DND-41 (cell line): ENCODE results near the gene PERM1.

Experiments used
- EZH2 ChIP-seq: IDR thresholded peaks from 3 replicates; pipeline ENCODE4 v1.6.1; 2012; ENCODE audit warnings: borderline replicate concordance, low read depth, mild to moderate bottlenecking, moderate library complexity, low read length, inconsistent platforms; ENCODE audit not compliant: severe bottlenecking
- TF ChIP-seq, protein P1 (sequence below): IDR thresholded peaks from 2 replicates; pipeline ENCODE4 v1.5.1; 2012; ENCODE audit warnings: borderline replicate concordance, low read length, moderate library complexity, mild to moderate bottlenecking; ENCODE audit not compliant: poor library complexity, severe bottlenecking; ENCODE audit errors: extremely low read depth

DNA sequence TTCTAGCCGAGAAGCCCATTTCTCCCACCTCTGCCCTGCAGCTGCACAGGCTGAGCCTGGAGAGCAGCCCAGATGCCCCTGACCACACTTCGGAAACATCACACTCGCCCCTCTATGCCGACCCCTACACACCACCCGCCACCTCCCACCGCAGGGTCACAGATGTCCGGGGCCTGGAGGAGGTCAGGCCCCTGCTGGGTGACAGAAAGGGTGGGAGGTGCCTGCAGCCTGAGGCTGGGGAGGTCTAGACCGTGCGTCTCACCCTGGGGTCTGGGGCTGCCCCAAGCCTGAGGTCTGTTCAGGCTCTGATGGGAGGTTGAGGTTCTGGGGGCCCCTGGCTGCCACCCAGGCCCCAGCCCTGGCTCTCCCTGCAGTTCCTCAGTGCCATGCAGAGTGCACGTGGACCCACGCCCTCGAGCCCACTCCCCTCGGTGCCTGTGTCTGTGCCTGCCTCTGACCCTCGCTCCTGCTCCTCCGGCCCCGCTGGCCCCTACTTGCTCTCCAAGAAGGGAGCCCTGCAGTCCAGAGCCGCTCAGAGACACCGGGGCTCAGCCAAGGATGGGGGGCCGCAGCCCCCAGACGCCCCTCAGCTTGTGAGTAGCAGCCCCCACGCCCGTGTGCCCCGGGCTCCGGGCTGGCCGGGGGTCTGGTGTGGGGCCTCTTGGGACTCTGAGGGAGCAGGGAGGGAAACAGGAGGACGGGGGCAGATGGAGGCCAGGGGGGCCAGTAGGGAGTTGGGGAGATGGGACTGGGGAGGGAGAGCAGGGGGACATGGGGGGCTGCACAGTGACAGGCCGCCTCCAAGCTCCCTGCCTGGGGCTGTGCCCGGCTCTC lies 8.2 kb downstream of the PERM1 start:
- TF ChIP-seq, protein P1, sequence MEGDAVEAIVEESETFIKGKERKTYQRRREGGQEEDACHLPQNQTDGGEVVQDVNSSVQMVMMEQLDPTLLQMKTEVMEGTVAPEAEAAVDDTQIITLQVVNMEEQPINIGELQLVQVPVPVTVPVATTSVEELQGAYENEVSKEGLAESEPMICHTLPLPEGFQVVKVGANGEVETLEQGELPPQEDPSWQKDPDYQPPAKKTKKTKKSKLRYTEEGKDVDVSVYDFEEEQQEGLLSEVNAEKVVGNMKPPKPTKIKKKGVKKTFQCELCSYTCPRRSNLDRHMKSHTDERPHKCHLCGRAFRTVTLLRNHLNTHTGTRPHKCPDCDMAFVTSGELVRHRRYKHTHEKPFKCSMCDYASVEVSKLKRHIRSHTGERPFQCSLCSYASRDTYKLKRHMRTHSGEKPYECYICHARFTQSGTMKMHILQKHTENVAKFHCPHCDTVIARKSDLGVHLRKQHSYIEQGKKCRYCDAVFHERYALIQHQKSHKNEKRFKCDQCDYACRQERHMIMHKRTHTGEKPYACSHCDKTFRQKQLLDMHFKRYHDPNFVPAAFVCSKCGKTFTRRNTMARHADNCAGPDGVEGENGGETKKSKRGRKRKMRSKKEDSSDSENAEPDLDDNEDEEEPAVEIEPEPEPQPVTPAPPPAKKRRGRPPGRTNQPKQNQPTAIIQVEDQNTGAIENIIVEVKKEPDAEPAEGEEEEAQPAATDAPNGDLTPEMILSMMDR = no peak
- TF ChIP-seq EZH2 = no peak
